Brain microvascular endothelial cell (primary cell): Measurements from ENCODE around the gene CNTNAP2.

Source experiments
- DNase-seq: peaks from one replicate; pipeline ENCODE4 v3.0.0-alpha.2; 2020
- H3K27ac ChIP-seq: fragments of 250-450 bp; sonication (Bioruptor Pico); 2 replicates; pipeline ENCODE4 v1.5.1; 2020; ENCODE audit warnings: mild to moderate bottlenecking, moderate library complexity
- H3K27me3 ChIP-seq: fragments of 250-450 bp; sonication (Bioruptor Pico); replicated peaks from 2 replicates; pipeline ENCODE4 v1.5.1; 2020; ENCODE audit warnings: mild to moderate bottlenecking
- H3K36me3 ChIP-seq: fragments of 250-450 bp; sonication (Bioruptor Pico); replicated peaks from 2 replicates; pipeline ENCODE4 v1.5.1; 2020; ENCODE audit warnings: mild to moderate bottlenecking
- H3K4me3 ChIP-seq: 2 replicates; pipeline ENCODE4 v1.5.1; 2011; ENCODE audit warnings: low read depth, mild to moderate bottlenecking, control low read depth, low read length, moderate library complexity
- CTCF ChIP-seq: IDR thresholded peaks from 2 replicates; pipeline ENCODE4 v1.5.1; 2011; ENCODE audit warnings: low read depth, mild to moderate bottlenecking, moderate library complexity, low read length, control low read depth, inconsistent platforms; ENCODE audit errors: missing control alignments
- in situ Hi-C: cut with HindIII; loops from 2 replicates; pipeline ENCODE4 v1.10.0; 2017; ENCODE audit warnings: low sequenced_read_pairs, low pct_ligation_motif_present

The CNTNAP2 gene

GRCh38 chr7:146411975-146412374 is 295.4 kb downstream of the CNTNAP2 start:
- in situ Hi-C loops, result no loop called here
- no peak for DNase-seq
- Histone ChIP-seq H3K27me3 (no peaks in the 10 kb centered on the region), H3K36me3 (no peaks in the 10 kb centered on the region), H3K27ac (no peak overlapping the region), H3K4me3 (no peak overlapping the region)
- TF ChIP-seq CTCF, result no peak

- H3K4me3 ChIP-seq, result no peak overlapping the region
- DNase-seq, result no peak
- H3K27me3 ChIP-seq, result no peaks in the 10 kb centered on the region
- H3K36me3 ChIP-seq, result no peaks in the 10 kb centered on the region
- no peak for TF ChIP-seq CTCF
- H3K27ac ChIP-seq, result no peak overlapping the region
- in situ Hi-C loops, result no loop called here
These were observed 296.2 kb downstream of the CNTNAP2 start for GRCh38 chr7:146412781-146413180.

GRCh38 chr7:146414373-146414772 is 297.8 kb downstream of the CNTNAP2 start:
- Histone ChIP-seq H3K4me3 (no peak overlapping the region), H3K27ac (no peak overlapping the region), H3K27me3 (no peaks in the 10 kb centered on the region), H3K36me3 (no peaks in the 10 kb centered on the region)
- in situ Hi-C loops, result no loop called here
- no peak for DNase-seq
- TF ChIP-seq CTCF, result no peak

- in situ Hi-C loops, result no loop called here
- no peaks in the 10 kb centered on the region for H3K36me3 ChIP-seq
- no peaks in the 10 kb centered on the region for H3K27me3 ChIP-seq
- H3K4me3 ChIP-seq, result no peak overlapping the region
- no peak for DNase-seq
- TF ChIP-seq CTCF, result no peak
- H3K27ac ChIP-seq, result no peak overlapping the region
These were observed 298.3 kb downstream of the CNTNAP2 start for GRCh38 chr7:146414937-146415336.

GRCh38 chr7:146417176-146417575 is 300.6 kb downstream of the CNTNAP2 start:
- in situ Hi-C loops, result no loop called here
- Histone ChIP-seq H3K27me3 (no peaks in the 10 kb centered on the region), H3K4me3 (no peak overlapping the region), H3K27ac (no peak overlapping the region), H3K36me3 (no peaks in the 10 kb centered on the region)
- no peak for DNase-seq
- no peak for TF ChIP-seq CTCF

GRCh38 chr7:146423446-146423845 is 306.8 kb downstream of the CNTNAP2 start:
- DNase-seq, result no peak
- no peak for TF ChIP-seq CTCF
- in situ Hi-C loops, result no loop called here

More at GRCh38 chr7:146423446-146423845, 306.8 kb downstream of the CNTNAP2 start:
- Histone ChIP-seq H3K4me3 (no peak overlapping the region), H3K36me3 (no peaks in the 10 kb centered on the region), H3K27ac (no peak overlapping the region), H3K27me3 (no peaks in the 10 kb centered on the region)
